ENCODE data around the gene FFAR1.

GRCh38 chr19:35320065-35320713 lies 27.5 kb upstream of the FFAR1 start:
- TF ChIP-seq, protein P1, sequence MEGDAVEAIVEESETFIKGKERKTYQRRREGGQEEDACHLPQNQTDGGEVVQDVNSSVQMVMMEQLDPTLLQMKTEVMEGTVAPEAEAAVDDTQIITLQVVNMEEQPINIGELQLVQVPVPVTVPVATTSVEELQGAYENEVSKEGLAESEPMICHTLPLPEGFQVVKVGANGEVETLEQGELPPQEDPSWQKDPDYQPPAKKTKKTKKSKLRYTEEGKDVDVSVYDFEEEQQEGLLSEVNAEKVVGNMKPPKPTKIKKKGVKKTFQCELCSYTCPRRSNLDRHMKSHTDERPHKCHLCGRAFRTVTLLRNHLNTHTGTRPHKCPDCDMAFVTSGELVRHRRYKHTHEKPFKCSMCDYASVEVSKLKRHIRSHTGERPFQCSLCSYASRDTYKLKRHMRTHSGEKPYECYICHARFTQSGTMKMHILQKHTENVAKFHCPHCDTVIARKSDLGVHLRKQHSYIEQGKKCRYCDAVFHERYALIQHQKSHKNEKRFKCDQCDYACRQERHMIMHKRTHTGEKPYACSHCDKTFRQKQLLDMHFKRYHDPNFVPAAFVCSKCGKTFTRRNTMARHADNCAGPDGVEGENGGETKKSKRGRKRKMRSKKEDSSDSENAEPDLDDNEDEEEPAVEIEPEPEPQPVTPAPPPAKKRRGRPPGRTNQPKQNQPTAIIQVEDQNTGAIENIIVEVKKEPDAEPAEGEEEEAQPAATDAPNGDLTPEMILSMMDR (conservative IDR thresholded peaks at IDR 0.05 in 1 of 2, IDR thresholded peaks at IDR 0.05 in 1 of 2; ENCODE audit: low read depth in 1 of 2, low read length in 2 of 2) = no peak
- no peak for TF ChIP-seq EZH2 (IDR thresholded peaks at IDR 0.05; ENCODE audit: low read length, missing control alignments)

All from fibroblast of lung (primary cell).